ENCODE results near the gene CATSPERD.

- TF ChIP-seq CTCF (IDR thresholded peaks at IDR 0.05 in 4 of 5, conservative IDR thresholded peaks at IDR 0.05 in 1 of 5) (no peak), POLR2A (IDR thresholded peaks at IDR 0.05) (no peak)
Measured at GRCh38 chr19:5683177-5683886, 37.1 kb upstream of the CATSPERD start.
